ENCODE data around the gene TUBB4A. TPM values are rescaled to one million over a fixed set of nuclear protein-coding genes. Genes with fewer than 3 reads are reported as not detected.
"Not testable (repeated sequence)": the region's sequence is repeated elsewhere in the genome, so short reads cannot be mapped to it uniquely, and the experiment has no call there.

The TUBB4A gene
- polyA plus RNA-seq (ENCODE audit: insufficient read length): 27.6 TPM
- long read RNA-seq, donor 1, transcript TUBB4A-201 (4 exons, 2,552 nt): major isoform, 28 of 29 reads
- long read RNA-seq, donor 1, partial matches to known transcripts: 0 of 29 reads
- long read RNA-seq, donor 1, other reads (novel, unspliced or antisense): 0 of 29 reads
- long read RNA-seq, donor 2, transcript TUBB4A-201 (4 exons, 2,552 nt): major isoform, 13 of 13 reads
- long read RNA-seq, donor 2, partial matches to known transcripts: 0 of 13 reads
- long read RNA-seq, donor 2, other reads (novel, unspliced or antisense): 0 of 13 reads
- long read RNA-seq, donor 3, transcript TUBB4A-201 (4 exons, 2,552 nt): major isoform, 8 of 8 reads
- long read RNA-seq, donor 3, partial matches to known transcripts: 0 of 8 reads
- long read RNA-seq, donor 3, other reads (novel, unspliced or antisense): 0 of 8 reads
- long read RNA-seq, donor 4: 0 reads
- long read RNA-seq, donor 5, transcript TUBB4A-201 (4 exons, 2,552 nt): major isoform, 7 of 8 reads
- long read RNA-seq, donor 5, partial matches to known transcripts: 0 of 8 reads
- long read RNA-seq, donor 5, other reads (novel, unspliced or antisense): 0 of 8 reads
- long read RNA-seq, donor 6, transcript TUBB4A-201 (4 exons, 2,552 nt): major isoform, 12 of 12 reads
- long read RNA-seq, donor 6, partial matches to known transcripts: 0 of 12 reads
- long read RNA-seq, donor 6, other reads (novel, unspliced or antisense): 0 of 12 reads
- long read RNA-seq, donor 7, transcript TUBB4A-201 (4 exons, 2,552 nt): major isoform, 11 of 11 reads
- long read RNA-seq, donor 7, partial matches to known transcripts: 0 of 11 reads
- long read RNA-seq, donor 7, other reads (novel, unspliced or antisense): 0 of 11 reads
- long read RNA-seq, donor 8, transcript TUBB4A-201 (4 exons, 2,552 nt): major isoform, 6 of 7 reads
- long read RNA-seq, donor 8, partial matches to known transcripts: 0 of 7 reads
- long read RNA-seq, donor 8, other reads (novel, unspliced or antisense): 0 of 7 reads

DNA sequence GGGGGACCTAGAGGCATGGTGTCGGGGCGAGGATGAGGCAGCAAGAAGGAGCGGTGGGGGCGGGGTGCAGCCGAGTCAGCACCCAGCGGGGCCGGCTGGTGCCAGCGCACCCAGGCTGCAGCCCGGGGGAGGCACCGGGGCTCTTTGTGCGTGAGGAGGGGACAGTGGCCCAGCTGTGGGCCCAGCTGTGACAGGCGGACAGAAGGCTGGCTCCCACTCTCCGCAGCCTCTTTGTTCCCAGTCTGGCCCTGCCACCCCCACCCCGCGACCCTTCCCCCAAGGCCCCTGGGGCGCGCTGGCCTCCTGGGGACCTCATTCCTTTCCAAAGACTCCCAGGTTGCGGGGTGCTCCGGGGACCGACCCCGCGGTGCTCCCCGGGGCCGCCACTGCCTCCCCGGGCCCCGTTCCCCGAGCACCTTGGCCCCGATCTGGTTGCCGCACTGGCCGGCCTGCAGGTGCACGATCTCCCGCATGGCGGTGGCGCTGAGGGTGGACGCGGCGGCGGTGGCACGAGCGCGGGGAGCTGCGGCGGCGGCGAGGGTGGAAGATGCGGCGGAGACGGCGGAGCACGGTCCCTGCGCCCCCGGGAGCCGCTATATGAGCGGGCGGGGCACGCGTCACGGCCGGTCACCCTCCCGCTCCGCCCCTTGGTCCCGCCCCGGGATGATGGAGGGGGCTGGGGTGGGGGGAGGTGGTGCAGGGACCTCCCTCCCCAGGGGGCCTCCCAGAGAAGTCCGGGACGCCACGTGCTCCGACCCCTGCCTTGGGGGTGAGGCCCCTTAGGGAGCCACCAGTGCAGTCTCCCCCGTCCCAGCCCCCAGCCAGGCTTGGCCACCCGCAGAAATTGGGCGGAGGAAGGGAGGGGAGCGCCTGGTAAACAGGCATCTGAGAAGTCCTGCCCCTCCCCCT lies at the start of gene TUBB4A:
TUBB4A (minus strand) TSS at position 570 of the 909 bp plus-strand sequence; CDS start at position 473, 97 bp downstream.
- peak; percentile 30 for DNase-seq

DNA sequence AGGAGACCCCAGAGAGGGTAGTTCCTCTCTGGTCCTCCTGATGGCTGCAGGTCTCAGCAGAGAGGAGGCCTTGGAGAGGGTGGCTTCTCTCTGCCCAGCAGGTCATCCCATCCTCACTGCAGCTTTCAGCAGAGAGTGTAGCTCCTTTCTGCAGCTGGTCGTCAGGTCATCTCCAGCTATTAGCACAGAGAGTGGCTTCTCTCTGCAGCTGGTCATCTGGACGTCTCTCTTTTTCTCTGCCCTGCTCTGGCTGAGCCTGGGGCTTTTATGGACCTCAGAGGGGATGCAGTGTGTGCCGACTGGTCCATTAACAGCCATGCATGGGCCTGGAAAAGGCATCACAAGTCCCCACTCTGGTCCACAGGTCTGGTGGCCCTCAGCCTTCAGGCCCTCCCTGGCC lies 49.0 kb upstream of the TUBB4A start:
- DNase-seq: no peak

DNA sequence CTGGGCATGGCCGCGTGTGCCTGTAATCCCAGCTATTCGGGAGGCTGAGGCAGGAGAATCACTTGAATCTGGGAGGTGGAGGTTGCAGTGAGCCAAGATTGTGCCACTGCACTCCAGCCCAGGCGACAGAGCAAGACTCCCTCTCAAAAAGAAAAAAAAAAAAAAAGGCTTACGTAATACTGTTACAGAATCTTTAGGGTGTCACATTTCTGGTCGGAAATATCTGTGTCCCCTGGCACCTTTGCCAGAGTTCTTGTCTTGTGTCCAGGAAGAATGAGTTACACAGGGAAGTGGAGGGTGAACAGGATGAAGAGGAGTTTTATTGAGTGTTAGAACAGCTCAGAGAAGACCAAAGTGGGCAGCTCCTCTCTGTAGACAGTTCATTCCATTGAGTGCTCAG lies 48.6 kb upstream of the TUBB4A start:
- DNase-seq: not testable (repeated sequence)

DNA sequence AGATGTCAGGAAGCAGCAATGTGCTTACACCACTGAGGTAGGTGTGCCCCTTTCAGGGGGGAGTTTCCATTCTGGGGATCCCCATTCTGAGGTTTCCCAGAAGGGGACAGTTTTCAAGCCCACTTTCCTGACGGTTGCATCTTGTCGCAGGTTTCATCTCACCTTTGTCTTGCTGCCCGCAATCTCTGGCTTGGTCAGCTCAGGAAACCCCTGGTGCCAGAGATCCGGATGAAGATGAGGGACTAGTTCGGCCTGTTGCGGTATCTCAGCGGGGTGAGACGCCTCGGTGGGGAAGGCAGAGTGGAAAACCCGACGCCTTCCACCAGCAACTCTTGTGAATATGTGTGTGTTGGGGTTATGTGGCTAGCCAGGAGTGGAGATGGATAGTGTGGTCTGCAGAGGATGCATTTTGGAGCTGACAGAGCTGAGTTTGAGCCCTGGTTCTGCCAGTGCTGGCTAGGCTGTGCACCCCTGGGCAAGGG lies 41.8 kb upstream of the TUBB4A start:
- no peak for DNase-seq

DNA sequence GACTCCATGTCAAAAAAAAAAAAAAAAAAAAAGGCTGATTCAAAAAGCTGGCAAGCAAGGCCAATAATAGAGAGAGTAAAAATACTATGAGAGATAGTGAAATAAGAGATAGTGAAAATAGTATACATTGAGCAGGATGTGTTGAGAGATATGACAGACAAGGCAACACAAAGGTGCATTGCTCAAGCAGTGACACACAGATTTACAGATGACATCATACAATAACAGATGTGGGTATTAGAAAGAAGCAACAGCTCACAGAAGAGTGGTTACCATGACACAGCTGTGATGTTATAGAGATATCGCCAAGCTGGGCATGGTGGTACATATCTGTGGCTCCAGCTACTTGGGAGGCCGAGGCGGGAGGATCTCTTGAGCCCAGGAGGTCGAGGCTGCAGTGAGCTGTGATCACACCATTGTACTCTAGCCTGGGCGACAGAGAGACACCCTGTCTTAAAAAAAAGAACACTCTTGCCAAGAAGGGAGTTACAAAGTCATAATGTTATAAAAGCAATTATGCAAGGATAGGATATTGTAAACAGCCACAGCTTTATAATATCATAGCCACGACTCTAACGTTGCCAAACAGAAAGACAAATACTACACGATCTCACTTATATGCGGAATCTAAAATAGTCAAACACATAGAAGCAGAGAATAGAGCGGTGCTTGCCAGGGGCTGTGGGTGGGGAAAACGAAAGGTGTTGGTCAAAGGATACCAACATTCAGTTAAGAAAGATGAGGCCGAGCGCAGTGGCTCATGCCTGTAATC lies 39.0 kb upstream of the TUBB4A start:
- DNase-seq: no peak

DNA sequence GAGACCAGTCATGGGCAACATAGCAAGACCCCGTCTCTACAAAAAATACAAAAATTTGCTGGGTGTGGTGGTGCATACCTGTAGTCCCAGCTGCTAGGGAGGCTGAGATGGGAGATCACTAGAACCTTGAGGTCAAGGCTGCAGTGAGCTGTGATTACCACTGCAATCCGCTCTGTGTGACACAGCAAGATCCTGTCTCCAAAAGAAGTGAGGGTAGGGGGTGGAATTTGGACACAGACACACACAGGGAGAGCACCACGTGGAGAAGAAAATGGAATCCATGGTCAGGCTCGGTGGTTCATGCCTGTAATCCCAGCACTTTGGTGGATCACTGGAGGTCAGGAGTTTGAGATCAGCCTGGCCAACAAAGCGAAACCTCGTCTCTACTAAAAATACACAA lies 37.4 kb upstream of the TUBB4A start:
- DNase-seq: no peak

DNA sequence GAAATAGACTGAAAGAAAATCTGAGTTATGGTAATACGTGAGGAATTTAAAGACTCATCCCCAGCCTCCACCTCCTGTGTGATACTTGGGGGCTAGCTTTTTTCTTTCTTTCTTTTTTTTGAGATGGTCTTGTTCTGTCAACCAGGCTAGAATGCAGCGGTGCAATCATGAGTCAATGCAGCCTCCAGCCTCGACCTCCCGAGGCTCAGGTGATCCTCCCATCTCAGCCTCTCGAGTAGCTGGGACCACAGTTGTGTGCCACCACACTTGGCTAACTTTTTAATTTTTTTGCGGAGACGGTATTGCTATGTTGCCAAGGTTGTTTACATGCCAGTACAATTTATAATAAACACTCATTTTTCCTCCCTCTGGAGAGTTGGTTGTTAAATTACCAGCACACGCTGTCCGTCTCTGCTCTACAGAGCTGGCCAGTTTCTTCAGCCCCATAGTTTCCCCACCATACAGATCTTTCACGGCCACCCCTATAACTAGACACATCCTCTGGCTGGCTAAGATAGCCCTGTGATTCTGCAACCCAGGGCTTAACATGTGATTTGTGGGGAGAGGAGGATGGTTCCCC lies 33.5 kb upstream of the TUBB4A start:
- DNase-seq: no peak

DNA sequence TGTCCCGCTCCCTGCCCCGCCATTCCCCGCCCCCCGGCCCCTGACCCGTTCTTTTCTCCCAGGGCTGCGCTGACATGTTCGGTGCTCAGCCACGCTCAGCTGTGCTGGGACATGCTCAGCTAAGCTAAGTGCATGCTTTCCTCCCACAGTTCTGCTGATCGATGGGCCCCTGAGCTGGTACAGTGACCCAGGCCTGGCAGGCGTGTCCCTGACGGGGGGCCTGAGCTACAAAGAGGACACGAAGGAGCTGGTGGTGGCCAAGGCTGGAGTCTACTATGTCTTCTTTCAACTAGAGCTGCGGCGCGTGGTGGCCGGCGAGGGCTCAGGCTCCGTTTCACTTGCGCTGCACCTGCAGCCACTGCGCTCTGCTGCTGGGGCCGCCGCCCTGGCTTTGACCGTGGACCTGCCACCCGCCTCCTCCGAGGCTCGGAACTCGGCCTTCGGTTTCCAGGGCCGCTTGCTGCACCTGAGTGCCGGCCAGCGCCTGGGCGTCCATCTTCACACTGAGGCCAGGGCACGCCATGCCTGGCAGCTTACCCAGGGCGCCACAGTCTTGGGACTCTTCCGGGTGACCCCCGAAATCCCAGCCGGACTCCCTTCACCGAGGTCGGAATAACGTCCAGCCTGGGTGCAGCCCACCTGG lies 32.5 kb upstream of the TUBB4A start:
- no peak for DNase-seq

DNA sequence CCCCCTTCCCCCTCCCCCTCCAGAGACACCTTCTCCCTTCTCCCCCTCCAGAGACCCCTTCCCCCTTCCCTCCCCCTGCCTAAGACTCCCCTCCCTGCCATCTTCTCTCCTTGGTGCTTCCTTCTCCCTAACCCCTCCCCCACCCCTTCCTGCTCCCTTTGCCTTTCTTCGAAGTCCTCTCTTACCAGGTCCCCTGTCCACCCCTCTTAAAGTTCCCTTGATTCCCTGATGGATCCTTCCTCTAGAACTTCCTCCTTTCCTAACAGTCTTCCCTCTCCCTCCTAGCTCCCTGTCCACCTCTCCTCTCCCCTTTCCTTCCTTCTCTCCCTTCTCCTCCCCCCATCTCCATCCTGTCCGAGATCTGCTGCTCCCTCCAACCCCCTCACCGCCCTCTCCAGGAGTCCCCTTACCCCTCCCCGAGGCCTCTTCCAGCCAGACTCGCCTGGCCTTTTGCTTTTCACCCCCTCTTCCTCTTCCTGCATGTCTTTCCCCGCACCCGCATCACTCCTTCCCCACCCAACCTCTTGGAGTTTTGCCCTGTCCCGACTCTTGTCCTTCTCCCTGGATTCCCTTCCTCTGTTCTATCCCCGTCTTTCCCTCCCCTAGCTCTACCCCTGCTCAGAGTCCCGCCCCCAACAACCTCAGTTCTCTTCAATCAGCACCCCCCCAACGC lies 31.8 kb upstream of the TUBB4A start:
- DNase-seq: no peak

DNA sequence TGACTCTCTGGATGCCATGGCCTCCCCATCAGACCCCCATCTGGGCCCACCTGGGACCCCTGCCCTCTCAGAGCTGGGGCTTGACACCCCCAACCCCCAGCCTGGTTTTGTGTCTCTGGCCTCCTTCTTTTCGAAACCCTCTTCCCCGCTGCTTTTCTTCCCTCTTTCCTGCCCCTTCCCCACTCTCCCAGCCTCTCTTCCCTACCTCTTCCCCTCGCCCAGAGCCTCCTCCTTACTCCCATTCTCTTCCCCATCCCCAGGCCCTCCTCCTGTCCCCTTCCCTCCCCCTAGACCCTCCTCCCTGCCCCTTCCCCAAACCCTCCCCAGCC lies 30.9 kb upstream of the TUBB4A start:
- no peak for DNase-seq

DNA sequence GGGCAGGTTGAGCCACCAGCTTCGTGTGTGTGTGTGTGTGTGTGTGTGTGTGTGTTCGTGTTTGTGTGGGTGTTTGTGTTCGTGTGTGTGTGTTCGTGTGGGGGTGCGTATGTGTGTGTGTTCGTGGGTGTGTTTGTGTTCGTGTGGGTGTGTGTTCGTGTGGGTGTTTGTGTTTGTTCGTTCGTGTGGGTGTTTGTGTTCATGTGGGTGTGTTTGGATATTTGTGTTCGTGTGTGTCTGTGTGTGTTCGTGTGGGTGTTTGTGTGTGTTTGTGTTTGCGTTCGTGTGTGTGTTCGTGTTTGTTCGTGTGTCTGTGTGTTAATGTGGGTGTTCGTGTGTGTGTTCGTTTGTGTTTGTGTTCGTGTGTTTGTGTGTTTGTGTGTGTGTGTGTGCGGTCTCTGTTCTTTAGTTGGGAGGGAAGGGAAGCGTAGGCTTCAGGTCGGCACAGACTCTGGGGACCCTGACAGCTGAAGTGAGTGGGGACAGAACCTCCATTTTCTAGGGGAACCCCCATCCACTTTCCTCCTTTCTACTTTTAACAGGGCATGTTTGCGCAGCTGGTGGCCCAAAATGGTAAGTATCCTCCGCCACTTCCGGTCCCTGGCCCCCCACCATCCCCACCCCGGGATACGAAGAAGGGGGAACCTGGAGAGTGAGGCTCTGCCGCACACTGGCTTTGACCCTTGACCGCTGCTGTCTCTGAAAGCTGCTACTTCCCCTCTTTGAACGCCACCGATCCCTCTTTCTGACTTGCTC lies 30.3 kb upstream of the TUBB4A start:
- no peak for DNase-seq

DNA sequence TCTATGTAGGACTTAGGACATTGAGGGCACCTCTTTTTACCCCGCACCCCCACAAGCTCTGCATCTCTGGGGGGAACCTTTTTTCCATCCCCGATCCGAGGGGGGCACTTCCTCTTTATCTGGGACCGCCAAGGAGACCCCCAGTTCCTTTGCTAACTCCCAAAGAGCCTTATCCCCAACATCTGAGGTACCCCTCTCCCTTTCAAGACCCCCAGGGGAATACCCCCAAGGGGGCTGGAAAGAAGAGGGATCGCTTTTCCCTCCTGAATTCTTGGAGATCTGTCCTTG lies 29.8 kb upstream of the TUBB4A start:
- DNase-seq: no peak

DNA sequence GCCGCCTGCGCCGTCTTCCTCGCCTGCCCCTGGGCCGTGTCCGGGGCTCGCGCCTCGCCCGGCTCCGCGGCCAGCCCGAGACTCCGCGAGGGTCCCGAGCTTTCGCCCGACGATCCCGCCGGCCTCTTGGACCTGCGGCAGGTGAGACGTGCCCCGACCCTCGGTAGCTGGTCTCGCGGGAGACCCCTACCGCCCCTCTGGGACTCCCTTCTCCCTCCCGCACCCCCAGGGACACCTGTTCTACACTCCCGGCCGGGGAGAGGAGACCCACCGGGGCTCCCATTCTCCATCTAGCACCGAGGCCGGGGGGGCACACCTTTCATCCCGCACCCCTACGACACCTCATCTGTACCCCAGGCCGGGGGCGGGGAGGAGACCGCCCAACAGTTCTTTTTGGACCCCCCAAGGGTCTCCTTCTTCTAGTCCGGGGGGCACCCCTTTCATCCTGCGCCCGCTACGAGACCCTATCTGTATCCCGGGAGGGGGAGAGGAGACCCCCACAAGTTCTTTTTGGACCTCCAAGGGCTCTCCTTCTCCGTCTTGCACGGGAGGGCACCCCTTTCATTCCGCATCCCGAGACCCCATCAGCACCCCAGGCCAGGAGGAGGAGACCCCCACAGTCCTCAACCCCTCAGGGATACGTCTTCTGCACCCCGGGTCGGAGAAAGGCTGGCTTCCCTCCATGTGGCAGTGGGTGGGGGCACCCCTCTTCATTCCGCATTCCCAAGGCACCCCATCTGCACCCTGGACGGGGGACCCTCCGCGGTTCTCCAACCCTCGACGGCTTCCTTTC lies 29.2 kb upstream of the TUBB4A start:
- DNase-seq: no peak

DNA sequence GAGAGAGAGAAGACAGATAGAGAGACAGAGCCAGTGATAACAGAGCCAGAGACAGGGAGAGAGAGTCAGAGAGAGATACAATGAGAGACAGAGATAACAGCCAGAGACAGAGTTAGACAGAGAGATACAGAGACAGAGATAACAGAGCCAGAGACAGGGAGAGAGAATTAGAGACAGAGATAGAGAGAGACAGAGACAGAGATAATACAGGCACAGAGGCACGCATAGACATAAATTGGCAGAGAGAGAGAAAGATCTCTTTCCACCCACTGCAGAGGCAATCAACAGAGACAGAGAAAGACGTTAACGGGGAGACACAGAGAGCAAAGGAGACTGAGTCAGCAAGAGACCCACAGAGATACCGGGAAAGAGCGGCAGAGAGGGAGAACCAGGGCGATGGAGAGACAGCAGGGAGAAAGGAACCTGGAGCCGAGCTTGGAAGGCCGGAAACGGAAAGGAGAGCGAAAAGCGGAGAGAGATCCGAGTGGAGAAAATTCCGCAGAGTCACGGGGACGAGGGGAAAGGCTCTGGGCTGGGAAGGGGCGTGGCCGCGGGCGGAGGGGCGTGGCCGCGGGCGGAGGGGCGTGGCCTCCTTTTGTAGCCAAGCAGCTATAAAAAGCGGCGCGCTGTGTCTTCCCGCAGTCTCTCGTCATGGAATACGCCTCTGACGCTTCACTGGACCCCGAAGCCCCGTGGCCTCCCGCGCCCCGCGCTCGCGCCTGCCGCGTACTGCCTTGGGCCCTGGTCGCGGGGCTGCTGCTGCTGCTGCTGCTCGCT lies 28.5 kb upstream of the TUBB4A start, which contains the start of gene TNFSF9:
TNFSF9 (plus strand) TSS at position 641 of the 777 bp plus-strand sequence; CDS start at position 652, 11 bp downstream.
- DNase-seq: peak; percentile 89

DNA sequence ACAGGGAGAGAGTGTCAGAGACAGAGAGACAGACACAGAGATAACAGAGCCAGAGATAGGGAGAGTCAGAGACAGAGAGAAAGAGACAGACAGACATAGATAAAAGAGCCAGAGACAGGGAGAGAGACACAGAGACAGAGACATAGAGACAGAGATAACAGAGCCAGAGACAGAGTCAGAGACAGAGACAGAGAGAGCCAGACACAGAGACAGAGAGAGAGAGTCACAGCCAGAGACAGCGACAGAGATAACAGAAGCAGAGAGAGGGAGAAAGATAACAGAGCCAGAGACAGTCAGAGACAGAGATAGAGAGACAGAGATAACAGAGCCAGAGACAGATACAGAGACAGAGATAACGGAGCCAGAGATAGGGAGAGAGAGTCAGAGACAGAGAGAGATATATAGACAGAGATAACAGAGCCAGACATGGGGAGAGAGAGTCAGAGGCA lies 27.9 kb upstream of the TUBB4A start:
- no peak for DNase-seq

DNA sequence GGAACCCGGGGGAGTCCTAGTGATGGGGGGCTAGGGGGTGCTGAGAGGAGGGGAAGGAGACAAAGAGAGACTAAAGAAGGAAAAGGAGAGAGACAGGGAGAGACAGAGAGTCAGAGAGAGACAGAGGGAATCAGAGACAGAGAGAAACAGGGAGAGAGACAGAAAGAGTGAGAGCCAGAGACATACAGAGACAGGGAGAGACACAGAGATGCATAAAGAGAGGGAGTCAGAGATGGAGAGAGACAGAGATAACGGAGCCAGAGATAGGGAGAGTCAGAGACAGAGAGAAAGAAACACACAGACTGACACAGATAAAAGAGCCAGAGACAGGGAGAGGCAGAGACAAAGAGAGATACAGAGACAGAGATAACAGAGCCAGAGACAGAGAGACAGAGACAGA lies 27.2 kb upstream of the TUBB4A start:
- DNase-seq: no peak

DNA sequence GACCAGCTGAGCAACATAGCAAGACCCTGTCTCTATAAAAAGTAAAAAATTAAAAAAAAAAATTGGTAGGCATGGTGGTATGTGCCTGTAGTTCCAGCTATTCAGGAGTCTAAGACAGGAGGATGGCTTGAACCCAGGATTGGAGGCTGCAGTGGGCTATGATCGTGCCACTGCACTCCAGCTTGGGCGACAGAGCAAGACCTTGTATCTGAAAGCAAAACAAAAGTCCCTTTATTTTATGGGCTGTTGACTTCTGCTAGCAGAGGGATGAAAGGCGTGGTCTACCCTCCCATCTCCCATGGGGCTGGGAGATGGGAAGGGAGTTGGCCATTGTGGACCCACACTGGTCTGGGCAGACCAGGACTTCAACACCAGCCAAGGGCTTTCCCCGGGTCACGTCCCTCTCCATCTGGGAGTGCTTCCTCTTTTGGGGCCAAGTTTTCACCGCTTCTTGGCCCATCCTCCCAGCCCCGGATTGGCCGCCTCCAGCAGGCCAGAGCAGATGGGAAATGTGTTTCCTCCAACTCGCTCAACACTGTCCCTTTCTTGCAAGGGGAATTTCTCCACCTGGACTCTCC lies 26.5 kb upstream of the TUBB4A start:
- DNase-seq: no peak

Data from left kidney (tissue), 8 donors.